ENCODE data around the gene PDLIM1.

GRCh38 chr10:95214793-95215192 lies 76.0 kb downstream of the PDLIM1 start:
- TF ChIP-seq CTCF (conservative IDR thresholded peaks at IDR 0.05) (no peak), EZH2 (IDR thresholded peaks at IDR 0.05; ENCODE audit: low read depth) (no peak)
